Prostate gland (tissue), 2 donors: ENCODE measurements around the gene RNF148. TPM values are rescaled to one million over a fixed set of nuclear protein-coding genes. Genes with fewer than 3 reads are reported as not detected.

ENCODE experiments used
- DNase-seq: peaks from one replicate; pipeline ENCODE4 v3.0.0-alpha.2; 2019; ENCODE audit warnings: low spot score
- H3K27ac ChIP-seq, 2 donors: fragments of 200-600 bp; sonication (generic); 2 replicates each; pipeline ENCODE4 v1.5.1; 2017 to 2019
- H3K27me3 ChIP-seq: fragments of 200-600 bp; sonication (generic); replicated peaks from 2 replicates; pipeline ENCODE4 v1.5.1; 2019; ENCODE audit not compliant: insufficient read depth
- H3K36me3 ChIP-seq, 2 donors: fragments of 200-600 bp; sonication (generic); 1 replicate in 1 of 2; 2 replicates in 1 of 2; pipeline versions ENCODE4 v1.5.1 to v1.8.1; 2017 to 2019
- H3K4me1 ChIP-seq: fragments of 200-600 bp; sonication (generic); replicated peaks from 2 replicates; pipeline ENCODE4 v1.5.1; 2019
- H3K4me3 ChIP-seq, 2 donors: fragments of 200-600 bp; sonication (generic); 2 replicates each; pipeline ENCODE4 v1.5.1; 2017 to 2019
- H3K9me3 ChIP-seq: fragments of 200-600 bp; sonication (generic); 2 replicates; pipeline ENCODE4 v1.5.1; 2017
- CTCF ChIP-seq, 4 experiments: fragments of 200-600 bp in 2 of 4; fragments of 450-650 bp in 2 of 4; sonication (generic) in 2 of 4; IDR thresholded peaks; 1 replicate in 3 of 4; 2 replicates in 1 of 4; pipeline ENCODE4 v1.5.1; 2016 to 2019; ENCODE audit warnings: antibody characterized with exemption in 4 of 4, mild to moderate bottlenecking in 2 of 4, moderate library complexity in 2 of 4
- POLR2A ChIP-seq: fragments of 450-650 bp; IDR thresholded peaks from one replicate; pipeline ENCODE4 v1.6.1; 2016; ENCODE audit warnings: antibody characterized with exemption, mild to moderate bottlenecking
- POLR2AphosphoS5 ChIP-seq: sonication (generic); formaldehyde crosslinking; IDR thresholded peaks from one replicate; pipeline ENCODE4 v1.6.1; 2017; ENCODE audit warnings: antibody characterized with exemption
- WGBS: methylation state at CpG from one replicate; pipeline ENCODE4 v1.1.5; 2018; 5-methylcytosine and 5-hydroxymethylcytosine counted together
- intact Hi-C: fragments of 100-400 bp; cut with DNase I; formaldehyde crosslinking; loops from one replicate; pipeline ENCODE4 v1.14.2; 2022
- total RNA-seq, 2 donors: library from RNA; depleted of rRNA; stranded (reverse); fragments of >200 nt; gene quantifications; one replicate each; pipeline ENCODE4 v1.1.0, GENCODE V29; 2016

The RNF148 gene
- total RNA-seq, 2 donors from 2014 or later: 2.9 to 3.4 TPM

- TF ChIP-seq CTCF (IDR thresholded peaks at IDR 0.05): no peak
- TF ChIP-seq POLR2AphosphoS5: peak; percentile 40
- no peak for TF ChIP-seq POLR2A
Observed at GRCh38 chr7:122674502-122674901, 28.2 kb downstream of the RNF148 start.

DNA sequence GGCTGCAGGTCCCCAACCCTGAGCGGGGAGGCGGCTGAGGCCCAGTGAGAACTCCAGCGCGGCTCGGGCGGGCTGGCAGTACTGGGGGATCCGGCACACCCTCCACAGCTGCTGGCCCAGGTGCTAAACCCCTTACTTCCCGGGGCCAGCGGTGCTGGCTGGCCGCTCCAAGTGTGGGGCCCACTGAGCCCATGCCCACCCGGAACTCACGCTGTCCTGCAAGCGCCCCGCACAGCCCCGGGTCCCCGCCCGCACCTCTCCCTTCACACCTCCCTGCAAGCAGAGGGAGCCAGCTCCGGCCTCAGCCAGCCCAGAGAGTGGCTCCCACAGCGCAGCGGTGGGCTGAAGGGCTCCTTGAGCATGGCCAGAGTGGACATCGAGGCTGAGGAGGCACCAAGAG, 28.8 kb downstream of the RNF148 start:
- 80% methylated on average over 21 of the region's 21 CpGs for WGBS
- no peaks in the 10 kb centered on the region for H3K9me3 ChIP-seq
- no peaks in the 10 kb centered on the region for H3K4me1 ChIP-seq
- no peak overlapping the region for H3K4me3 ChIP-seq
- TF ChIP-seq POLR2A (no peak), POLR2AphosphoS5 (no peak), CTCF (IDR thresholded peaks at IDR 0.05) (no peak)
- peak overlapping the region; percentile 55 for H3K27ac ChIP-seq
- intact Hi-C loops: no loop called here
- DNase-seq: no peak
- no peaks in the 10 kb centered on the region for H3K36me3 ChIP-seq
- no peaks in the 10 kb centered on the region for H3K27me3 ChIP-seq

More at GRCh38 chr7:122674502-122674901, 28.2 kb downstream of the RNF148 start:
- Histone ChIP-seq H3K4me1 (no peaks in the 10 kb centered on the region), H3K36me3 (no peaks in the 10 kb centered on the region), H3K27me3 (no peaks in the 10 kb centered on the region), H3K9me3 (no peaks in the 10 kb centered on the region), H3K4me3 (peak overlapping the region in 1 of 2 donors; percentile 14), H3K27ac (peak overlapping the region; percentile 55)
- intact Hi-C loops: no loop called here
- WGBS: 5% methylated on average over 4 of the region's 4 CpGs
- DNase-seq: peak; percentile 63

DNA sequence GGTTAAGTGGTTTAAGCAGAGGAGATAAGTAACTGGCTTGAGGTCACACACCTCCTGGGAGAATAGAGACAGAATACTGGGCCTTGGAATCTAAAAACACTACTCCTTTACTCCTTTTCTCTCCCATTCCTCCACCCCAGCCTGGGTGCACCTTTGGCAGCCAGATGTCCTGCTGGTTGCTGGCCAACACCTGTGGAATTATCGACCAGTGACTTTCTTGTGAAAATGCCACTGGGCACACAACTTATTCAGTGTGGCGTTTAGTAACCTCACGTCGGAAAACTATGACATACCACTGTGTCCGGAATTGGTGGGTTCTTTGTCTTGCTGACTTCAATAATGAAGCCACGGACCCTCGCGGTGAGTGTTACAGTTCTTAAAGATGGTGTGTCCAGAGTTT, 30.2 kb downstream of the RNF148 start:
- no peaks in the 10 kb centered on the region for H3K4me1 ChIP-seq
- no peak for DNase-seq
- intact Hi-C loops: no loop called here
- H3K9me3 ChIP-seq: no peaks in the 10 kb centered on the region
- H3K27me3 ChIP-seq: no peaks in the 10 kb centered on the region
- 97% methylated on average over 8 of the region's 8 CpGs for WGBS
- no peaks in the 10 kb centered on the region for H3K36me3 ChIP-seq
- H3K4me3 ChIP-seq: no peak overlapping the region
- H3K27ac ChIP-seq: no peak overlapping the region
- TF ChIP-seq POLR2AphosphoS5 (no peak), CTCF (IDR thresholded peaks at IDR 0.05) (no peak), POLR2A (no peak)

DNA sequence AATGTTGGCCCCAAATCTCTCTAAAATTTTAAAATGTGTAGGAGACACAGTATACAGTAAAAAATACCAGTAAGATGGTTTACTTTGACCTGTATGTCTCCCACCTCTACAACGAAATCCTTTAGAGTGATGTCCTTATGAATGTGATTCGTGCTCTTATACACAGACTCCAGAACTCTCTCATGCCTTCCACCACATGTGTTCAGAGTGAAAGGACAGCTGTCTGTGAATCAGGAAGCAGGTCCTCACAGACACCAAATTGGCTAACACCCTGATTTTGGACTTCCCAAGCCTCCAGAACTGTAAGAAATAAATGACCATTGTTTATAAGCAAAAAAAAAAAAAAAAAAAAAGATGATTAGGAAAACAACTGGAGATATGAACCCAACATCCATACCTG, 39.0 kb downstream of the RNF148 start:
- H3K4me3 ChIP-seq: no peak overlapping the region
- no peaks in the 10 kb centered on the region for H3K4me1 ChIP-seq
- no peaks in the 10 kb centered on the region for H3K27me3 ChIP-seq
- H3K36me3 ChIP-seq: no peaks in the 10 kb centered on the region
- 86% methylated on average over 2 of the region's 2 CpGs for WGBS
- DNase-seq: no peak
- TF ChIP-seq POLR2A (no peak), CTCF (IDR thresholded peaks at IDR 0.05) (no peak), POLR2AphosphoS5 (no peak)
- no peaks in the 10 kb centered on the region for H3K9me3 ChIP-seq
- intact Hi-C loops: no loop called here
- H3K27ac ChIP-seq: no peak overlapping the region

- no peaks in the 10 kb centered on the region for H3K36me3 ChIP-seq
- no peak for TF ChIP-seq CTCF (IDR thresholded peaks at IDR 0.05)
- WGBS: 92% methylated on average over 2 of the region's 2 CpGs
- H3K4me1 ChIP-seq: no peaks in the 10 kb centered on the region
- DNase-seq: no peak
- no peaks in the 10 kb centered on the region for H3K9me3 ChIP-seq
- H3K27ac ChIP-seq: no peak overlapping the region
- intact Hi-C loops: no loop called here
- H3K4me3 ChIP-seq: no peak overlapping the region
- no peaks in the 10 kb centered on the region for H3K27me3 ChIP-seq
Observed at GRCh38 chr7:122658856-122659255, 43.9 kb downstream of the RNF148 start.
